HUES64 (cell line): ENCODE results near the gene C17orf107.
A peak's percentile ranks its signal among the peaks of the same experiment; 100 is the strongest.

Experiments used
- H3K27ac ChIP-seq: 2 replicates; pipeline ENCODE4 v1.7.0; 2013; ENCODE audit warnings: low read depth, low read length, inconsistent platforms
- H3K27me3 ChIP-seq: 2 replicates; pipeline ENCODE4 v1.6.1; 2013; ENCODE audit warnings: mild to moderate bottlenecking, low read length; ENCODE audit not compliant: insufficient read depth
- H3K36me3 ChIP-seq: 2 replicates; pipeline ENCODE4 v1.6.1; 2013; ENCODE audit warnings: mild to moderate bottlenecking, low read length; ENCODE audit not compliant: insufficient read depth
- H3K4me1 ChIP-seq: 2 replicates; pipeline ENCODE4 v1.6.1; 2013; ENCODE audit warnings: mild to moderate bottlenecking, low read length, moderate library complexity; ENCODE audit not compliant: insufficient read depth
- H3K4me3 ChIP-seq: 2 replicates; pipeline ENCODE4 v1.5.1; 2013; ENCODE audit warnings: mild to moderate bottlenecking, low read length, moderate library complexity
- H3K9ac ChIP-seq: 2 replicates; pipeline ENCODE4 v1.6.1; 2013; ENCODE audit warnings: mild to moderate bottlenecking, low read depth, low read length
- H3K9me3 ChIP-seq: 2 replicates; pipeline ENCODE4 v1.6.1; 2013; ENCODE audit warnings: low read depth, low read length; ENCODE audit not compliant: insufficient read depth
- WGBS: fragments of 150-250, 120-280 bp; methylation state at CpG from one replicate; pipeline ENCODE4 v1.1.7; 2013; ENCODE audit warnings: missing lambda C conversion rate; 5-methylcytosine and 5-hydroxymethylcytosine counted together

C17orf107 gene

GRCh38 chr17:4945944-4946280, 46.6 kb downstream of the C17orf107 start:
- H3K36me3 ChIP-seq, result peaks cover 57% of the 10 kb centered on the region
- peak overlapping the region; percentile 100; the same call in 1 of the 2 replicates for H3K27ac ChIP-seq
- WGBS, result 73% methylated on average over 4 of the region's 4 CpGs
- no peaks in the 10 kb centered on the region for H3K9me3 ChIP-seq
- H3K4me3 ChIP-seq, result peak overlapping the region; percentile 99; the same call in 1 of the 2 replicates
- peak overlapping the region; percentile 74; the same call in 1 of the 2 replicates for H3K9ac ChIP-seq
- peaks cover 26% of the 10 kb centered on the region for H3K4me1 ChIP-seq
- no peaks in the 10 kb centered on the region for H3K27me3 ChIP-seq

DNA sequence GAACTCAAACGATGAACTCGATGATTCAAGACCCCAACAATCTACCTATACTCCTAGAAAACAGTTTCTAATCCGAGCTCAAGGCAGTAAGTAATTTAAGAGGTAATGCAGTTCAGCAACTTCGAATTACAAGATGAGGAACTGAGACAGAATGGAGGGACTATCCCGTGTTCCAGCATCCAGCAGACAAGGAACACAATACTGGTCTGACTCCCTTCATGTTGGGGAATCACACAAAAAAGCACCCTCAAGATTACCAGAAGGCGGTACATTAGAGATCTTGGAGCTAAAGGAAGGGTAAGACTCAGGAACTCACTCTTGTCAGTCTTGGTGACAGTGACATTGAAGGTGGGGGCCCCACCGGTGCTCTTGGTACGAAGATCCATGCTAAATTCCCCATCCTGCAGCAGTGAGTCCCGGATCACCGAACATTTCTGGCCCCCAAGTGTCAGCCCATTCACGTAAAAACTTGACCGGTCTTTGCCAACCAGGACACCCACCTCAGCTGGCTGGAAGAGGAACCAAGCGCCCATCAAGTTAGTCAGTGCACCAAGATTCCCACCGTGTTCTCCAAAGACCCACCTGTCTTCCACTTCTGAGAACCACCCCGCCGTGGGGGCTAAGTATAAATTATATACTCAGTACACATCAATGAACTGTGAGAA, 47.1 kb downstream of the C17orf107 start:
- Histone ChIP-seq H3K4me3 (peak overlapping the region; percentile 99), H3K9me3 (no peaks in the 10 kb centered on the region), H3K27me3 (no peaks in the 10 kb centered on the region), H3K9ac (peak overlapping the region; percentile 74), H3K36me3 (peaks cover 57% of the 10 kb centered on the region), H3K27ac (peak overlapping the region; percentile 100), H3K4me1 (peaks cover 27% of the 10 kb centered on the region)
- 54% methylated on average over 14 of the region's 16 CpGs for WGBS

DNA sequence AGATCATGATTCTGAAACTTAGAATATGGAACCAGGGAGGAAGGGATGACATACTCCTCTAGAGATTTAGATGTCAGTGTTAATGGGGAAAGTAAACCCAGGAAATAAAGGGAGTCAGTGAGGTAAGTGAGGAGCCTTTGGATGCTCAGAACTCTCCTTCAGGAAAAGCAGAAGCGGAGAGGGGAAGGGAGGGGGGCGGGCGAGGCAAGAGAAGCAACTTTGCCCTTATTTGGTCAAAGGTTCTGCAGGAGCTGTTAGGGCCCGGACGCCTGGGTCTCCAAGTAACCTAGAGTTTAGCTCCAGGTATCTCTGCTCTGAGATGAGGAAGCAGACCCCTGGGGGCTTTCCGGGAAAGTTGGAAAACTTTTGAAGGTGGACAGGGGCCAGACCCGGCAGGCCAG, 47.7 kb downstream of the C17orf107 start:
- peaks cover 54% of the 10 kb centered on the region for H3K36me3 ChIP-seq
- peaks cover 32% of the 10 kb centered on the region for H3K4me1 ChIP-seq
- peak overlapping the region; percentile 100 for H3K27ac ChIP-seq
- H3K9me3 ChIP-seq, result no peaks in the 10 kb centered on the region
- no peaks in the 10 kb centered on the region for H3K27me3 ChIP-seq
- peak overlapping the region; percentile 74 for H3K9ac ChIP-seq
- WGBS, result 3% methylated on average over 7 of the region's 7 CpGs
- H3K4me3 ChIP-seq, result peak overlapping the region; percentile 99

DNA sequence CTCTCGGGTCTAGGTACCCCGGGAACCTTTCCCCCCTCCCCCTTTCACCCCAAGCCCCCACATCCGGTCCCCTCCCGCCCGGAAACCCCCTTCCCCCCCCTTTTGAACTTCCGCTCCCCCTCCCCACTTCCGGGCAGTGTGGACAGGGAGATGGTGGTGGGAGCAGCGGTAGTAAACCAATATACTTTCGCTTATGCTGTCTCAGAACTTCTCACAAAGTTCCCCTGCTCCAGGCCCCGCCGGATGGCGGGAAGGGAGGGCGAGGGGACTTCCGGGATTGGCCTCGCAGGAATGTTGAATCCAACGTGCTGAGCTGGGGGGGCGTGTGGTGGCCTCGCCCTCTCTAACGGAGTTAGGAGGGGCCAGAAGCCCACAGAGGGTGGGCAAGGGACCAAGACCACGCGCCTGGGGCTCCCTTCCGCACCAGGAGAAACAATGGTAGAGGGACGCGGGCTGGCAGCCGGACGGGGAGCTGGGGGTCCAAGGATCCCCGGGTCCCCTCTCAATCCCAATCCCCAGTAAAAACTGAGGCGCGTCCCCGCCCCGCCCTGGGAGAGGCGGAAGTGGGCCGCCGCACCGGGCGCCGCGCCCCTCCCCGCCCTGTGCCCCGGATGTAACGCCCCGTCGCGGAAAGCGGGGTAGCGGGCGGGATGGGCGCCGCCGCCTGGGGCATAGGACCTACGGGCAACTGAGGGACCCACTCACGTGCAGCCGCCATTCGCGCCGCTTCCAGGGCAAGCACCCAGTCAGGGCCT, 48.3 kb downstream of the C17orf107 start:
- Histone ChIP-seq H3K36me3 (peaks cover 49% of the 10 kb centered on the region), H3K9ac (peak overlapping the region; percentile 99), H3K9me3 (no peaks in the 10 kb centered on the region), H3K27me3 (no peaks in the 10 kb centered on the region), H3K4me1 (peaks cover 32% of the 10 kb centered on the region), H3K4me3 (peak overlapping the region; percentile 99), H3K27ac (peak overlapping the region; percentile 100)
- WGBS, result under 1% methylated on average over 48 of the region's 56 CpGs

DNA sequence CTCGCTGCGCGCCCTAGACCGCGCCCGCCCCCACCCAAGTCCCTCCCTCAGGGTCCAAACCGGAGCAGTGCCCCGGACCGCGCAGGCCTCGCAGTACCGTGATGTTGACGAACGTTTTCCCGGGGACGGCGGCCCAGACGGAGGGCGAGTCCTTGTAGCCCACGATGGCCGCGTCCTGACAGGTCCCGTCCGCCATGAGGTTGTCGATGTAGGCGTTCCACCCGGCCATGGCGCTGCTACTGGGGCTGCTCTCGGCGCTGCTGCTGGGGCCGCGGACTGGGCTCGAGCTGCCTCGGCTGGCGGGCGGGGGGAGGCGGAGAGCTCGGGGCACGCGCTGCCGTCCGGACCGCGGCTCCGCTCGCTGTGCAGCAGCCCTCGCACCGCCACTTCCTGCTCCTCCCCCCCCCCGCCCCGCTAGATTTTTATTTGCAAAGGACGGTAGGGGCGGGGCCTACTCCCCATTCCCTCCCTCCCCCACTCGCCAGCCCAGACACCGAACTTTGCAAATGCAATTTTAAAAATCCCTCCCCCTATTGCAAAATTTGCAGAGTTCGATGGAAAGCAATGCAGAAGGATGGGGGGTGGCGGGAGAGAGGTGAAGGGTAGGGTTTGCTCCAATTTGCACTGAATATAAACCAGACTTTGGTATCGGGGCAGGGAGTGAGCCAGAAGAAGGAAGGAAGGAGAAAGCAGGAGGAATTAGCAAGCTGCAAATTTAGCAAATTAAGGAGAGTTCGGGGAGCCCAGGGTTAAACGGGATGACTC, 49.0 kb downstream of the C17orf107 start, which contains the start of gene PFN1:
Gene PFN1, minus strand, starts transcription at position 365 of the 765 bp plus-strand sequence. Its CDS starts 136 bp downstream, at position 229.
- H3K9ac ChIP-seq, result peak within 1 kb of the TSS; percentile 99
- H3K27ac ChIP-seq, result peak within 1 kb of the TSS; percentile 100
- peaks cover 41% of the 10 kb centered on the region for H3K36me3 ChIP-seq
- no peaks in the 10 kb centered on the region for H3K9me3 ChIP-seq
- WGBS, result under 1% methylated on average over 55 of the region's 59 CpGs
- no peaks in the 10 kb centered on the region for H3K27me3 ChIP-seq
- peak within 1 kb of the TSS; percentile 99 for H3K4me3 ChIP-seq
- H3K4me1 ChIP-seq, result peaks cover 32% of the 10 kb centered on the region

- Histone ChIP-seq H3K9ac (peak overlapping the region; percentile 99), H3K4me1 (peaks cover 32% of the 10 kb centered on the region), H3K27ac (peak overlapping the region; percentile 100), H3K9me3 (no peaks in the 10 kb centered on the region), H3K36me3 (peaks cover 35% of the 10 kb centered on the region), H3K27me3 (no peaks in the 10 kb centered on the region), H3K4me3 (peak overlapping the region; percentile 99)
- WGBS, result under 1% methylated on average over 40 of the region's 40 CpGs
Measured at GRCh38 chr17:4948931-4949320, 49.6 kb downstream of the C17orf107 start.

DNA sequence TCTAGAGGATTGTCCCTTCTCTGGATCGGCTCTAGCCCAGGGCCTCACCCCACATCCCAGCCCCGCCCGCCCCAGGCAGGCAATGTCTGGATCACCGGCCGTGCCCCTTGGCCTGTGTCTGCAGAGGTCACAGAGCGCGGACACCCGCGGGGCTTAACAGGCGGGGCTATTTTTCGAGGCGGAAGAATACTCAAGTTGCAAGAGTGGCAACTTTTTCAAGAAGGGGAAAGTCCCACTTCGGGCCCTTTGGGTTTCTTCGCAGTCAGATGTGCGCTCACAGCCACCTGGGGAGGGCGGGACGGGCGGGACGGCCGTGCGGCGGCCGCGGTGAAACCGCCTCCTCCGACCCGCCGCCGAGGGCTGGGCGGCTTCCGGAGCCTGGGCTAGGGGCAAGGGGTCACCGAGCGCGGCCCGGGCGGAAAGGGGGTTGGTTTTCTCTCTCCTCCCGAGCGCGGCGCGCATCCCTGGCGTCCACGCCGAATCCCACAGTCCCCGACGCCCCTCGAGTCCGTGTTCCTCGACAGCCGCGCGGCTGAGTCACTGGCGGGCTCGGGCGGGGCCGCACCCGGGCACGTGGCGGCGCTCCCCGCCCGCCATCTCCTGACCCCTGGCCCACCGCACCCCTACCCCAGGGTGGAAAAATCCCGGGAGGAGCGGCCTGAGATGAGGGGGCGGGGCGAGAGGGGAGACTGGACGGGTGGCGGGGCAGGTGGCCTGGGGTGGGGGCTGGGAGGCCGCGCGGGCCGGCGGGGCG, 50.2 kb downstream of the C17orf107 start:
- Histone ChIP-seq H3K9me3 (no peaks in the 10 kb centered on the region), H3K4me3 (peak overlapping the region; percentile 99), H3K27me3 (no peaks in the 10 kb centered on the region), H3K4me1 (peaks cover 32% of the 10 kb centered on the region), H3K9ac (peak overlapping the region; percentile 99), H3K36me3 (peaks cover 30% of the 10 kb centered on the region), H3K27ac (peak overlapping the region; percentile 100)
- WGBS, result under 1% methylated on average over 73 of the region's 75 CpGs

GRCh38 chr17:4950075-4950745, 50.9 kb downstream of the C17orf107 start:
- Histone ChIP-seq H3K9ac (peak overlapping the region; percentile 90), H3K9me3 (no peaks in the 10 kb centered on the region), H3K36me3 (peaks cover 23% of the 10 kb centered on the region), H3K4me3 (peak overlapping the region; percentile 76), H3K4me1 (peaks cover 27% of the 10 kb centered on the region), H3K27me3 (no peaks in the 10 kb centered on the region), H3K27ac (peak overlapping the region; percentile 100)
- under 1% methylated on average over 52 of the region's 52 CpGs for WGBS

GRCh38 chr17:4950746-4951204, 51.4 kb downstream of the C17orf107 start, which contains the start of gene ENO3:
Gene ENO3, plus strand, starts transcription at chr17:4951119. Its CDS starts 711 bp downstream, at chr17:4951830.
- Histone ChIP-seq H3K36me3 (peaks cover 17% of the 10 kb centered on the region), H3K9me3 (no peaks in the 10 kb centered on the region)
- 31% methylated on average over 7 of the region's 7 CpGs for WGBS

GRCh38 chr17:4951486-4951885, 52.1 kb downstream of the C17orf107 start:
- no peak overlapping the region for H3K27ac ChIP-seq
- H3K4me3 ChIP-seq, result peak overlapping the region; percentile 76
- H3K9ac ChIP-seq, result no peak overlapping the region; the same call in 1 of the 2 replicates

More at GRCh38 chr17:4950746-4951204, 51.4 kb downstream of the C17orf107 start, which contains the start of gene ENO3:
- H3K9ac ChIP-seq, result peak within 1 kb of the TSS; percentile 90
- H3K27ac ChIP-seq, result peak within 1 kb of the TSS; percentile 100
- peak within 1 kb of the TSS; percentile 76 for H3K4me3 ChIP-seq
- H3K4me1 ChIP-seq, result peaks cover 22% of the 10 kb centered on the region
- H3K27me3 ChIP-seq, result no peaks in the 10 kb centered on the region

More at GRCh38 chr17:4951486-4951885, 52.1 kb downstream of the C17orf107 start:
- WGBS, result 63% methylated on average over 3 of the region's 3 CpGs
- H3K27me3 ChIP-seq, result no peaks in the 10 kb centered on the region
- peaks cover 16% of the 10 kb centered on the region for H3K4me1 ChIP-seq
- H3K36me3 ChIP-seq, result peaks cover 10% of the 10 kb centered on the region
- no peaks in the 10 kb centered on the region for H3K9me3 ChIP-seq
